Skin of body (tissue), 2 donors: Measurements from ENCODE around the gene FBXW12. TPM values are rescaled to one million over a fixed set of nuclear protein-coding genes. Genes with fewer than 3 reads are reported as not detected.

Experiments
- DNase-seq: peaks from one replicate; lab custom pipeline; 2025; lab: John Stamatoyannopoulos, UW
- total RNA-seq: library from RNA; depleted of rRNA; stranded (reverse); fragments of >200 nt; gene quantifications from one replicate; pipeline ENCODE4 v1.2.3, GENCODE V29; 2014

The FBXW12 gene
- total RNA-seq, 1 donor from 2014 or later, result not detected

GRCh38 chr3:48422272-48422671, 50.3 kb downstream of the FBXW12 start:
- DNase-seq, result no peak

GRCh38 chr3:48422681-48423080, 50.7 kb downstream of the FBXW12 start:
- no peak for DNase-seq

DNA sequence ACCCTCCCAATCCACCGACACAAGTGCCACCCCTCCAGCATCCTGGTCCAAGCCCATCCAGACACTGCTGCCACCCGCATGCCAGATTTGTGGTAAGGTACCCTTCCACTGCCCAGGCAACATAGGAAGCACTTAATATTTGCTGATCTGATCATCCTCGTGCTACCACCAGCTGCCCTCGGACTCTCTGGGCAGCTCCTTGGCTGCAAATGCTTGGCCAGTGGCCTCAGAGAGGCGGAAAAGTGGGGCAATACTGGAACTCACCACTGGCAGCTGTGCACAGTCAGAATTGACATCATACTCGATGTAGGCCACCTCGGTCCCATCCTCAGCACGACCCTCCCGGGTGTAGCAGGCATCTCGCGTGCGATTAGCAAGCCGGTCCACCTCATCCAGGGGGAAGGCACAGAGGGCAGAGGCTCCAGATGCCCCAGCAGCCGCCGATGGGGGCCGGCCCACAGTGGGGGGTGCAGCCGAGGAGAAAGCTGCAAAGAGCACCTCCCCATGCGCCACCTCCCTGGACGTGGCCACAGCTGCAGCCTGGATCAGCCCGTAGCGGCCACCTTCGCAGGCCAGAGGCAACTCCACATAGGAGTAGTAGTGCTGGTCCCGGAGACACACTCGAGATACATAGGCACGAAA, 51.3 kb downstream of the FBXW12 start:
- no peak for DNase-seq

DNA sequence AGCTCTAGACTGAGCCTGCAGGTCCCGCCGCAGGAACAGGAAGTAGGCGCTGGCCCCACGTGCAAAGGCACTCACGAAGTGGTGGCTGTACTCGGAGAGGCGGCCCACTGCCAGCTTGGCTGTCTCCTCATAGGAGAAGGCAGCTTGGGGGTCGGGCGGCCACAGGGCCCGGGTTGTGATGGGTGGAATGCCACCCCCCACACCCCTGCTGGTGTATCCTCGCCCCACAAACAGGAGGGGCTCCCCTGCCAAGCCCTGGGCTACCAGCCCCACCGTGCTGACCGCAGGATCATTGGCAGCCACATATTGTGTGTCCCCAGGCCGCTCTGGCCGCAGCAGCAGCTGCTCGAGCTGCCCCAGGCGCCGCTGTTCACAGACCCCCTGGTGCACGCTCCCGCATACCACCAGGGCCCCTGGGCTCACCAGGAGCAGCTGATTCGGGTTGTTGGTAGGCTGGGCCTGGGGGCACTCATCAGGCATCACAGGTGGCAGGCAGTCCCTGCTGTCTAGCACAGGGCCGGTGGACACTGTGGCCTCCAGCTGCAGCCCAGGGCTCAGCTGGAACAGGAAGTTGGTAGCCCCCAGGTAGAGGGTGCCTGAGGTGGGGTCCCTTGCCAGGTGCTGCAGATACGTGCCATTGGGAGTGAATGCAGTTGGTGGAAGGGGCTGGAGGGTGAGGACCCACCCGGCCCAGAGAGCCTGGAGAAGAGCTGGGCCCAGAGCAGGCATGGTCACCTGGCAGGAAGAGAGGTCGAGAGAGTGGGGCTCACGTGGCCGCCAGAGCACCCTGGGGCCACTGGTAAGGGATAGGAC, 52.1 kb downstream of the FBXW12 start:
- DNase-seq, result no peak

GRCh38 chr3:48425281-48425812, 53.3 kb downstream of the FBXW12 start:
- no peak for DNase-seq

GRCh38 chr3:48426401-48426909, 54.4 kb downstream of the FBXW12 start:
- no peak for DNase-seq

GRCh38 chr3:48426944-48427629, 55.1 kb downstream of the FBXW12 start:
- no peak for DNase-seq

GRCh38 chr3:48427630-48427962, 55.6 kb downstream of the FBXW12 start:
- no peak for DNase-seq

DNA sequence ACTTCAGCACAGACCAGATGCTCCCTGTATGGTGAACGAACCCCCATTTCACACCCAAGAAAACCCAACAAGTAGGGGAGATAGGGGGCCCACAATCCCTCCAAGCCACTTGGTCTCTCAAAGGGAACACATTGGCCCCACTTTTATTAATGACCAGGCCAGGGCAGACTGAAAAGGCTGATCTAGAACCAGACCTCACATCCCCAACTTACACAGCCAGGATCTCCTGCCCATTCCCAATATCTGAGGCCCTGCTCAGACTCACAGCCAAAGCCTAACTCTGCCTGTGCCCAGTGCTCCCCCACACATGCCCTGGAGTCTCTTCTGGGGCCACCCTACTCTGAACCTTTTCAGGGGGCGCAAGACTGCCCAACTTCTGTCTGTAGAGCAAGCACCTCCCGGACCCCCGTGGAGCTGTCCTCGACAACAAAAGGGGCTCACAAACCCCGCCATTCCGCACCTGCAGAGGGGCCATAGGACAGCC, 56.1 kb downstream of the FBXW12 start:
- no peak for DNase-seq

- peak; percentile 7 for DNase-seq
Observed at GRCh38 chr3:48428572-48429316, 56.7 kb downstream of the FBXW12 start.

- DNase-seq, result no peak
Observed at GRCh38 chr3:48429317-48429959, 57.4 kb downstream of the FBXW12 start.

DNA sequence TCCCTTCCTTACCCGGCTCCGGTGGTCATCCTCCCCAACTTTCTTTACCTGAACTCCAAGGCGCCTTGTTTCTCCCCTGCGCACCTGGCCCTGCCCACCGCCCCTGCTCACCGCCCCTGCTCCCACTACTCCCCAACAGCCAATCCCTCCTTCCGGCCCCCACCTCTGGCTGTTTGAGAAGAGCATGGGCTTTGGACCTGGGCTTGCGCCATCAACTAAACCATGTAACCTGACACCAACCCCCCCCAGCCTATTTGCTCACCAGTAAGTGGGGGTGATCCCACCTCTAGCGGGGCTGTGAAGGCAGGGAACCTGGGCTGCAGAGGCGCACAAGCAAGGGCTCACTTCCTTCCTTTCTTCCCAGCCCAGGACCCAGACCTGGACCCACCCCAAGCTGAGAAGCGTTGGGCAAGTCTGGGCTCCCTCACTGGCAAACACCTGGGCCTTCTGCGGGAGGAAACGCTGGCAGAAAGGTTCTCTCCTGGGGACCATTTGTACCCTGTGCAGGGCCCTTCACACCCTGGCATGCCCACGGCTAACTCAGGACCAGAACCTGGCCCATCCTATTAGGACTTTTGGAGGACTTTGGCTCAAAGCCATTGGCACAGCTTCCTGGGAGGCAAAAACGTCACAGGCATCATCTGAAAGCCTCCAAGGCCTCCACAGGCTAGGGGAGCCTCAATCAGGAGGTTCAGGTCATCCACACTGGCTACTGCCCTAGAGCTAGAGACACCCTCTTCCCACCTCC, 58.1 kb downstream of the FBXW12 start, which contains the start of gene PLXNB1:
Gene PLXNB1 (minus strand): TSS at position 127 of the 748 bp plus-strand sequence. CDS start 5,475 bp downstream, outside the sequence.
- no peak for DNase-seq

DNA sequence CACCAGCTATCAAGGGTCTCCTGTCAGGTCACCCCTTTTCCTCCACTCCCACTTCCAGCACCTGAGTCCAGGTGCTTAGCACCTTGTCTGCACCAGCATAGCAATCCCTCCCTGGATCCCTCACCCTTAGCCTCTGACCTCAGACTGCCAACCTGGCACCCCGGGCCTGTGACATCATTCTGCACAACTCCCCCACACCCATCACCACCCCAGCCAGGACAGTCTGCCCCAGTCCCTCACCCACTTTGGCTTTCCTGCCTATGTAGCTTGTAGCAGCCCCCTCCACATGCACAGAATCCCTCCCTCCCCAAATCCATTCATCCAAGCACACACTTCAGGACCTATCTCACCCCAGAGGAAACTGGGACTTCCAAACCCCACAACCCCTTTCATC, 58.7 kb downstream of the FBXW12 start:
- DNase-seq, result no peak

- DNase-seq, result no peak
Observed at GRCh38 chr3:48431224-48432029, 59.4 kb downstream of the FBXW12 start.

DNA sequence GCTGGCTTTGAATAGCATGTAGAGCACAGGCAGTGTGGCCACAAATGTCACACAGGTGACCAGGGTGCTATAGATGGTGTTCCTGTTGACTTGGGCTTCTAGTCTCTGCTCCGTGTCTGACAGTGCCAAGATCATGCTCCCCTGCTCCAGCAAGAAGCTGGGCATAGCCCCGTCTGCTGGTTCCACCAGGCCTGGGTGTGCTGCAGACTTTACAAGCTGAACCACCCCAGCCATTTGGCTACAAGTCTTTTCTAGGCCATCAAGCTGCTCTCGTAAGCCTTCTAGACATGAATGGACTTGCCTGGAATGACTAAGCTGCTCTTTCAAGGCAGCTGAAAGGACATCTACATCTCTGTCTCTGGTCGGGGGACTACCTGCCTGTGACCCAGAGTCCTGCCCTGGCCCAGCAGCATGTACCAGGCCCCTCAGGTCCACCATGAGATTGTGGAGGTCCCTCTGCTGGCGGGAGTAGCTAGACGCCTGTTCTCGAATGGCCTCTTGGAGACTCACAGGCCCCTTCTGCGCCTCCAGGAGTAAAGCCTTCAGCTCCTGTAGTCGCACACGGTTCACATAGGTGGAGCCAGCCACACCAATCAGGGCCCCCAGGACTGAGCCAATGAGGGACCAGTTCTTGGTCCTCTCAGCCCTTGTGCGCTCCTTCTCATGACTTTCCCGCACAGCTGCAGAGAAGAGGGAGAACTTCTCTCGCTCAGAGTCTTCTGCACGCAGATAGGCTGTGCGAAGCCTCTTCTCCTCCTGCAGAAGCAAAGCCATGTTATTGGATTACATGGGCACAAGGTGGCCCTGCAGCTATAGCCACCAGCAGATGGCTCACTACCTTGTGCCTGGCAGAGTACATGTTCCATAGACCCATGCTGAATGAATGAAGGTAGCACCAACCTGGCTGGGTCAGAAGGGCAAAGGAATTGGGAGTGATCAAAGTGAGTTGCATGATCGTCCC, 60.7 kb downstream of the FBXW12 start:
- DNase-seq, result no peak

GRCh38 chr3:48433472-48434118, 61.6 kb downstream of the FBXW12 start:
- DNase-seq, result no peak

DNA sequence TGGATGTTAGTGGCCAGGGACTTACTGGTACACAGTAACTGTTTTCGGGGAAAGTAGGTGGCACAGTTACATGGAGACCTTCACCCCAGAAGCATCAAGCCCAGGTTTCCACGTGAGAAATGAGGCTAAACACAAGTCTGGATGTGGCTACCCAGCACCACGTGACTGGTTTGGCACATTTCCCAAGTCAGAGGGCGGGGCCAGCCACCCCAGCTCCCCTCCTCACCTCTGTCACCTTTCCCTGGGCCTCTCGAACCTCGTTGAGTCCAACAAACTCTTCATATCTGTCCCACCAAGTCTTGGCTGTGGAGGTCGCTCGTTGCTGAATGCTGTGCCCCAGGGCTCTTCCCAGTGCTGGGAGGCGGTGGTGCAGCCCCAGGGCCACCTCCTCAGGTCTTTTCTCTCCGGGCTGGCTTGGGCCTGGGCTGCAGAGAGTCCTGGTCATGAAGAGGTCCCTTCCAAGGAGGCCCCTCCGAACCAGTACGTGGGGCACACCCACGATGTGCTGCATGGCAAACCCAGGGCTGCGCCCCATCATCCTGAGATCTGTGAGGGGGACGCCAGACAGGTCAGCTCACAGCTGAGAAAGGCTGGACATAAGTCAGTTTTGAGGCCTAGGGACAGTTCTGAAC, 62.7 kb downstream of the FBXW12 start:
- DNase-seq, result no peak
